GM23248 (cell line): ENCODE results near the gene AHR.

Experiments
- EZH2 ChIP-seq: fragments of 200-600 bp; sonication (generic); IDR thresholded peaks from 2 replicates; pipeline ENCODE4 v1.6.1; 2018; ENCODE audit warnings: antibody characterized with exemption, mild to moderate bottlenecking; ENCODE audit not compliant: insufficient read depth, poor library complexity, severe bottlenecking
- EZH2phosphoT487 ChIP-seq: fragments of 200-600 bp; sonication (generic); IDR thresholded peaks from 2 replicates; pipeline ENCODE4 v1.6.1; 2018; ENCODE audit warnings: antibody characterized with exemption, moderate library complexity, mild to moderate bottlenecking, low read depth; ENCODE audit not compliant: insufficient read depth

- TF ChIP-seq EZH2: no peak
- no peak for TF ChIP-seq EZH2phosphoT487
These were observed 27.9 kb downstream of the AHR start for GRCh38 chr7:17326378-17326777.
